Esophagus squamous epithelium (tissue), 4 donors: ENCODE data around the gene RELCH.

Experiments
- POLR2A ChIP-seq, 4 donors: fragments of 450-650 bp; IDR thresholded peaks; one replicate each; pipeline ENCODE4 v1.6.1; 2017; ENCODE audit warnings: antibody characterized with exemption in 4 of 4, mild to moderate bottlenecking in 4 of 4, moderate library complexity in 3 of 4
- TF ChIP-seq, protein P1 (sequence below), 6 experiments: fragments of 450-650 bp in 4 of 6; fragments of 200-600 bp in 2 of 6; sonication (generic) in 2 of 6; IDR thresholded peaks; one replicate each; pipeline ENCODE4 v1.5.1; 2016 to 2019; ENCODE audit warnings: antibody characterized with exemption in 6 of 6, mild to moderate bottlenecking in 4 of 6, moderate library complexity in 4 of 6

DNA sequence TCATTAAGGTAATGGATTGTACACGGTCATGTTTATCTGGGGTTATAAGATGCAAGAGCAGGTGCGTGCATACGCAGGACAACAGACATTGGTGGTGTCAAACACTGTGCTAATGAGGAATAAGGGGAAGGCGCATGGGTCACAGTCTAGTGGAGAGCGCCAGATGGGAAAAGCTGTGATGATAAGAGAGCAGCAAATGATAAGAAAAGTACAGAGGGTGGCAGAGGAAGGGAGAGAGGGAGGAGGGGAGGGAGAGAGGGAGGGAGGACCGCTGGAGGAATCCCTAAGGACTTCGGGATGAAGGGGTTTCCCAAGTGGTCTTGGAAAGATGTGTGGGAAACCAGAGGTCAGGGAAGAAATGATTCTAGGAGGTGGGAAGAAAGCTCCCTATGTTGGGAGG is 140.9 kb downstream of the RELCH start:
- TF ChIP-seq POLR2A (IDR thresholded peaks at IDR 0.05), result no peak
- TF ChIP-seq, protein P1, sequence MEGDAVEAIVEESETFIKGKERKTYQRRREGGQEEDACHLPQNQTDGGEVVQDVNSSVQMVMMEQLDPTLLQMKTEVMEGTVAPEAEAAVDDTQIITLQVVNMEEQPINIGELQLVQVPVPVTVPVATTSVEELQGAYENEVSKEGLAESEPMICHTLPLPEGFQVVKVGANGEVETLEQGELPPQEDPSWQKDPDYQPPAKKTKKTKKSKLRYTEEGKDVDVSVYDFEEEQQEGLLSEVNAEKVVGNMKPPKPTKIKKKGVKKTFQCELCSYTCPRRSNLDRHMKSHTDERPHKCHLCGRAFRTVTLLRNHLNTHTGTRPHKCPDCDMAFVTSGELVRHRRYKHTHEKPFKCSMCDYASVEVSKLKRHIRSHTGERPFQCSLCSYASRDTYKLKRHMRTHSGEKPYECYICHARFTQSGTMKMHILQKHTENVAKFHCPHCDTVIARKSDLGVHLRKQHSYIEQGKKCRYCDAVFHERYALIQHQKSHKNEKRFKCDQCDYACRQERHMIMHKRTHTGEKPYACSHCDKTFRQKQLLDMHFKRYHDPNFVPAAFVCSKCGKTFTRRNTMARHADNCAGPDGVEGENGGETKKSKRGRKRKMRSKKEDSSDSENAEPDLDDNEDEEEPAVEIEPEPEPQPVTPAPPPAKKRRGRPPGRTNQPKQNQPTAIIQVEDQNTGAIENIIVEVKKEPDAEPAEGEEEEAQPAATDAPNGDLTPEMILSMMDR (IDR thresholded peaks at IDR 0.05), result no peak
